Smooth muscle cell of the brain vasculature (primary cell): ENCODE data around the gene RBM44.

Experiments
- DNase-seq: peaks from one replicate; pipeline ENCODE4 v3.0.0-alpha.2; 2012; ENCODE audit warnings: low read depth, low spot score

Gene RBM44

DNA sequence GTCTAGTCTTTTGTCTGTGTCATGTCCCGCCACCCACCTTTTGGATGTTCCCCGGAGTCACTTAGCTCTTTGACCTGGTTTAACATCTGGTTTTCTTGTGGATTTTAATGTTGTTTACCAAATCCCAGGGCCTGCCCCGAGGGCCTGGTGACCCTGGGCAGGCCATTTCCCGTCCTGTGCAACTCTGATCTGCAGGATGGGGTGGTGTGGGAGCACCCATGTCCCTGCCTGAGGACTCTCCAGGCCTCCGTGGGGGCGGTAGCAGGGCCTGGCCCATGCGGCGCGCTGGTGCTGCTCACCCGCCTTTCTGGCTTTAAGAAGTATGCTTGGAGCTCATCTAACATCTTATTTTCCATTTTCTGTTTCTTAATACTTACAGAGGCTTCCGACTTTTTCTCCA, 71.5 kb downstream of the RBM44 start:
- DNase-seq: no peak

- DNase-seq: no peak
Measured at GRCh38 chr2:237870754-237871651, 72.4 kb downstream of the RBM44 start.

- no peak for DNase-seq
Measured at GRCh38 chr2:237872178-237872887, 73.8 kb downstream of the RBM44 start.

GRCh38 chr2:237873421-237873831, 74.8 kb downstream of the RBM44 start:
- DNase-seq: no peak

DNA sequence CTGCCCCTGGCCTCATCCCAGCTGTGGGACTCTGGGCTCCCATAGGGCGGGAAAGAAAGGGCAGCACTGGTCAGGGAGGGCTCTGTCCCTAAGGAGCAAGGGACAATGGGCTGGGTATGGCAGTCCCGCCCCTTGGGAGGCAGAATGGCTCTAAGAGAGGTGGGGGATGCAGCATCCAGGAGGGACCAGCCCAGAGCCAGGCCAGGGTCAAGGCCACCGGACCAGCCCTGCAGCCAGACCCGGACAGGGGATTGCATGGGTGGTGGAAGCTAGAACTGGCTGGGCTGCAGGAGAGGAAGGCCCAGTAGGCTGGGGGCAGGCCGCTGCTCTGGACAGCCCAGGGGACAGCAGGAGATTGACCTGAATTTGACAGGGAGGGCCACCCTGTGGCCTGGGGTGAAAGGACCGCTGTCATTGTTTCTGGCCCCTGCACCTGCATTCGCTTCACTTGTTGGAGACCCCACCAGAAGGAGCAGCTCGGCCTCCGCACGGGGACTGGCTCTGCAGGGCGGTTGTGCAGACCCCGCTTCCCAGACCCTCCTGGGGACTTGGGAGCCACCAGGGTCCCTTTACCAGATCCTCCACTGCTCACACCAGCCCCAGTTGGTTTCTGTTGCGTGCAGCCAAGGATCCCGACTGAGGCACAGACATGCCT, 75.4 kb downstream of the RBM44 start:
- no peak for DNase-seq

- peak; percentile 64 for DNase-seq
Measured at GRCh38 chr2:237874585-237875161, 76.1 kb downstream of the RBM44 start.

DNA sequence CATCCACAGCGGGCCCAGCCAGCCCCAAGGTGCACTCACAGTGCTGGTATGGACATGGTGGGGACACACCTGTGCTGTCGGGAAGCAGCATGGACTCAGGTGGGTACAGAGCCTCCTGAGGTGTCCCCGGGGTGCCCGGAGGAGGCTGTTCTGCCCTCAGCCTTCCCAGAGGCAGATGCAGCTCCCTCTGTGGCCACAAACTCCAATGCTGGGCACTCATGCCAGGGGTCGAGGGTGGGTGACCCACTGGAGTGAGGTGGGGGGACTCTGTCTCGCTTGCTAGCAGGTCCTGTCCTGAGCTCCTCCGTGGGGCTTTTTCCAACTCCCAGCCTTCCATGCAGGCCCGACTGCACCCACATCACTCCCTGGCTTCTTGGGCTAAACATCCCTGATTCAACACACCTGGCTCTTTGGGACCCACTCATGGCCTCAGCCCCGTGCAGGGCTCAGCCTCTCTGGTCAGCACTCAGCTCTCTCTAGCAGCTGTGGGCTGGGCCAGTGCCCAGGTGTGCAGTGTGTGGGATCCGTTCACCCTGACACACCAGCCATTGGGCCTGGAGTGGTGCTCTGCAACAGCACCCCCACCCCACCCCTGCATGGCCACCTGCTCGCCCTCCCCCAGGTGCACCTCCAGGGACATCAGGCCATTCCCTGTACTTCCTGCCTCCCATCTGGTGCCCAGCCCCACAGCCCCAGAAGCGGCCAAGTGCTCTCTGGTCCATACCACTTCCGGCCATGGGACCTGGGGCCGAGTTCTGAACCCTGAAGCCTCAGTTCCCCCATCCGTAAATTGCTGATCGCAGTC, 76.9 kb downstream of the RBM44 start:
- DNase-seq: no peak

DNA sequence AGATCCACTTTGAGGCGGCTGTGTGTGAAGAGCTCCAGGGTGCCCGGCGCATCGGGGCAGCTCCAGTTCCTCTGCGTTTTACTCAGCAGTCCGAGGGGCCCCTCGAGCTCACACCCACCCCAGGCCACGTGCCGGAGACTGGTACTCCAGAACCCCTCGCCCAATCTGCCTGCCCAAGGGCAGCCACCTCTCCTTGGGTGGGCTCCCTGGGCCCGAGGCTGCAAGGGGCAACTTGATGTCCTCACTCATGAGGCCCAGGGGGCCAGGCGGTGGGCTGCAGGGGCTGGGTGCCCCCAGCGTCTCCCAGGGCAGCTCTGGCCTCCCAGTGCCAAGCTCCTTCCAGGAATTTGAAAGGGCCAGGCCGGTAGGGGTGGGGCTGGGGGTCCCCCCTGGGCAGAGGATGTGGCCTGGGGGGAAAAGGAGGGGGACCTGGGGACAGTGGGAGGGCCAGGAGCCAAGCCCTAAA, 77.5 kb downstream of the RBM44 start:
- DNase-seq: no peak

GRCh38 chr2:237876532-237876931, 78.0 kb downstream of the RBM44 start:
- no peak for DNase-seq

DNA sequence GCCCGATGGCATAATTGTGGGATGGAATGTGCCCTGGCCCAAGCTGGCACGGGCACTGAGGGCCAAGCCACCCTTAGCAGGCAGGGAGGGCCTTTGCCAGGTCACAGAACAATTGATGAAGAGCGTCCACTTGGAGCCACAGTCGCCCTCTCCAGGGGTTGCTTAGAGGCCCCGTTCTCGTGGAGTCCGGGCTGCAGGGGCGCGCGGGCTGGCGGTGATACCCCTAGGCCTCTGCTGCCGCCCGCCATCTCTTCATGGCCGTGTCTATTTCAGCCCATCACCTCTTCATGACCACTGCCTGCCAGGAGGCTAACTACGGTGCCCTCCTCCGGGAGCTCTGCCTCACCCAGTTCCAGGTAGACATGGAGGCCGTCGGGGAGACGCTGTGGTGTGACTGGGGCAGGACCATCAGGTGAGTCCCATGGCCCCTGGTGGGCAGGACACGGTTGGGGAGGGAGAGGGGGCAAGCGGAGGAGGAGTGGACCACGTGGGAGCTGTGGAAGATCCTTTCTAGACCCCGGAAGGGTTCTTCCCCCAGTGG, 78.4 kb downstream of the RBM44 start:
- no peak for DNase-seq

DNA sequence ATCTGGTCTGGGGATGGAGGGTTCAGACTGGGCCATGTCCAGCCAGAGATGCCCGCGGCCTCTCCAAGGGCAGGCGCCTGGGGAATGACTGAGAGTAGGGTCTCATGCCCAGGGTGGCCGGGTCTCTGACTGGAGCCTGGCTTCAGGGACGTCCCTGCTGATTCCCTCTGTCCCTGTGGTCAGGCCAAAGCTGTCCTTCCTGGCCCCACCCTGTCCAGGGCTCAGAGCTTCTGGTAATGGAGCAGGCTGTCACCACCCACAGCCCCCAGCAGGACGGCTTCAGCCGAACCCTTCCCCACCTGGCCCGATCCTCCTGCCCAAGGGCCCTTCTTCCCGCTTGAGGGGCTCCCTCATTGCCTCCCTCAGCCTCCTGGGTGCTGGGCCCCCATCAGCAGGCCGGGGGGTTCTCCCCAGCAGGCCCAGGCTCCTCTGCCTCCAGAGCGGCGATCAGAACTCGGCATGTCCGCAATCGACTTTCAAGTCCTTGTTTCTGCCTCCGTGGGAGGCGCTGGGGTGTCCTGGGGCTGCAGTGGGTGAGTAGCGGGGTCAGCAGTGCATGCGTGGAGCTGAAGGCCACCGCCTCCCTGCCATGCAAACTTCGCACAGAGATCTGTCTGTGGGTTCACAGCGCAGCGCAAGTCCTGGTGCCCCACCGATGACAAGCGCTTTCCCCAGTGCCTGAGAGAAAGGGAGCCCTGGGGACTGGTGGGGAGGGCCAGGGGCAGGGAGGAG, 79.2 kb downstream of the RBM44 start:
- DNase-seq: no peak

DNA sequence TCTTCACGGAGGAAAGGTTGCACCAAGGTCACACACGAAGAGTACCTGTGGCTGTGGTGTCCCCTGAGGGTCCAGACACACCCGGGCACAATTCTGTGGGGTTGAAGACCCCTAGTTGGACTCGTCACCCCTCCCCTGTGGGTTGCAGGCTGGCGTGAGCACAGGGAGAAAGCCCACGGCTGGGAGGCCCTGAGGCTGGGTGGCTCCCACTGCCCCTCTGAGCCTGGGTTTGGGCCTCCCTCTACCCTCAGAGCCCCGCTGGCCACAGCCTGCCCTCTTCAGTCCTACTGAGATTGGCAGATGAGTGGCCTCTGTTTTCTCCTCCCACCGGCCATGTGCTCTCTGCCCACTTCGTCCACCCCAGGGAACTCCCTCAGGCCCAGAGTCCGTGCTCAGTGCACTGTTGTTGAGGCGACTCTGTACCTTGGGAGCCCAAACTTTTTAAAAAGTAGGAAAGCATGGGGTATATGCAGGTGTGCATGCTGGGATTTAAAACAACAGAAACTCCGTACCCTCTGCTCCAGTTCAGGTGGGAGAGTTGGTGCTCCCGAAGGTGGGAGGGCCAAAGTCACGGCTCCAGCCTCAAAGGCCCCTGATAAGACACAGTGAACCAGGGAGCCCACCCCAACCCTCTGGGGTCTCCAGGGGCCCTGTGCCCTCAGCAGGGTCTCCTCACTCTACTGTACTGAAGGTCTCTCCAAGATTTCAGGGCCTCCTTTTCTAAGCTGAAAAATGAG, 79.9 kb downstream of the RBM44 start:
- no peak for DNase-seq

DNA sequence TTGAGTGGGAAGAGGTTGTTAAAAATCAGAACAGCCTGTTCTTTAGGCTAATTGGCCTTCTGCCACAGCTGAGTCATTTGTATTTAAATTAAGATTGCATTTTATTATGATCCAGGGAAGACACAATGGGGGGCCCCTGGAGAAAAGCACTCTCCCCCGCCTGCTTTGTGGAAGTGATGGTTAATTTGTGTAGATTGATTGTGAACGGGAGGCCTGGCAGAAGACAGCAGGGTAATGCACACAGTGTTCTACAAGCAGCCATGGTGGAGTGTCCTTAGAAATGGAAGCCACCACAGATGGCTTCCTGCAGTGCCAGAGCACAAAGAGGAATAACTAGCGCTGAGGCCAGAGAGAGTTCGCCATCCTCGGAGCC, 80.5 kb downstream of the RBM44 start:
- DNase-seq: no peak

GRCh38 chr2:237879991-237880560, 81.5 kb downstream of the RBM44 start:
- DNase-seq: no peak

- DNase-seq: no peak
Measured at GRCh38 chr2:237882510-237883481, 84.2 kb downstream of the RBM44 start.

DNA sequence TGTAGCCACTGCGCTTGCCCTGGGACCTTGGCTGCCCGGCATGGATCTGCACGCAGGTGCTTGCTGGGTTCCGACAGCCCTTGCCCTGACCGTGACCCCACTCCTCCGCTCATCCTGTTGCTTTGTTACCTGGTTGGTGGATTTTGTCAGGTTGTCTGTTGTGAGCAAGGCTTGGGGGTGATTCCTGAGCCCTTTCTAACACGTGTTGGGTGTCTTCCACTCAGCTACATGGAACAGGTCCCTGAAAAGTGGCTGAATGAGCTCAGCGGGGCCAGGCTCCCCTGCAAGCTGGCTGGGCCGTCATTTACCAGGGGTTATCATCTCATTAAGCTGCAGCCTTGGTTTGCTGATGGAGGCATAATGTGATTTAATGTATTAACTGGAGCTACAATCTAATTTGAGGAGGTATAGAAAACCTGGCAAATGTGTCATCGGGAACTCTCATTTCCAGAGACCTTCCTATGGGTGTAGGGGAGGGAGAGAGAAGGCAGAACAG, 85.4 kb downstream of the RBM44 start:
- no peak for DNase-seq

DNA sequence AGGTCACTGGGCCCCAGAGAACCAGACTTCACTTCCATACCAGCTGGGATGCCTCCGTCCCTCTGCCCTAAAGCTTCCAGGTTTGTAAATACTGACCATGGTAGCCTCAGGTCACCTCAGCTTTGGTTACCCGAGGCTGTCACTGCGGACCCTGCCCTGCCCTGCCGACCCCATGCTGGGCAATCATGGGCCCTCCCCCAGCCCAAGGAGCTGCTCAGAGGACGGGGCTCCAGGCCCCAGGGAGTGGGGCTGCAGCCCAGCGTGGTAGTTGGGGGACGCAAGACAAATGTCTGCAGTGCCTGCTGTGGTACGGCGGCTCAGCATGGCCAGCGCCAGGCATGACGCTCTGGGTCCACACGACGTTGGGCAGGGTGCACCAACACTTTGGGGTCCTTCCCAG, 86.1 kb downstream of the RBM44 start:
- no peak for DNase-seq
